ENCODE results near the gene FBXO7. TPM values are rescaled to one million over a fixed set of nuclear protein-coding genes. Genes with fewer than 3 reads are reported as not detected.
A peak's percentile ranks its signal among the peaks of the same experiment; 100 is the strongest.

Gene FBXO7
- total and polyA plus RNA-seq, 9 of the 15 experiments (the other 6 are each of a cell fraction or from before 2014, with no cell fraction given): 34.0 to 162 (median 85.2) TPM

DNA sequence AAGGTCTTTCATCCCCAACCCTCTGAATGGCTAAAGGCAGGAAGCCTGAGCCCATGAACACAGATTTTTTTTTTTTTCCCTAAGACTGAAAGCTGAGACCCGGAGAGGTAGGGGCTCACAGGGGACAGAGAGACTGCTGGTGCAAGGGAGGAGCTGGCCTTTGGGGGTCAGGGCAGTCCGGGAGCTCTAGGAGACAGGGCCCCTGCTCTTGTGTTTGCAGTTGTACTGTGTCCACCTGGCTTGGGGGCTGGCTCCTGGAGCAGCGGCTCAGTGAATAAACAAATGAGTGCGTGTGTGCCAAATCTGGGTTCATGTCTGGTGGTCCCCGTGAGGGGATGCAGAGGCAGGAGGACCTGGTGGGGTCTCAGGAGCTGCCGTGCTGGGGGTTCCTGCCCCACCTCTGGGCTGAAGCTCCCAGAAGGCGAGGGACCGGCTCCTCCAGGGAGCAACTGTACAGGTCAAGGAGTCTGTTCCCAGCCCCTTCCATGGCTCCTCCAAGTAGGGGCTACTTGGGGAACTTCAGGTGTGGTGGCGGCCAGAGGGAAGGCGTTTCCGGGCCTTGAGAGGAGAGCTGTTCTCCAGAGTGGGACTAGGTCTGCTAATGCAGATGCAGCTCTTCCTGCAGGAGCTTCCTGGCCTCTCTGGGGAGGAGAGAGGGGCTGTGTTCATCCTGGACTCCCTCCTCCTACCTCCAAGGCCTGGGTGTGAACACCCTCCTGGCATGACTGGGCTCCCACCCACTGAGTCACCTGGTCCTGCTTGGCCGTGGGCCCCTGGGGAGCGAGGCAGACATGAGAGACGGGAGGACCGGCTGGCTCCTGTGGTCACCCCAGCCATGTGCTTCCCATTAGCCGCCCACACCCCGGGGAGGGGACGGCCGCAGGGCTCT is 57.6 kb downstream of the FBXO7 start (continued):
- TF ChIP-seq ZNF274 (IDR thresholded peaks at IDR 0.05; ENCODE audit: borderline replicate concordance, low read depth, low read length) (no peak), ZKSCAN1 (IDR thresholded peaks at IDR 0.05; ENCODE audit: low read depth, low read length) (no peak), SRSF7 (optimal IDR thresholded peaks at IDR 0.05; ENCODE audit: low read depth, low read length) (no peak), MBD2 (IDR thresholded peaks at IDR 0.05; ENCODE audit: borderline replicate concordance, low read depth) (no peak), MTA1 (IDR thresholded peaks at IDR 0.05; ENCODE audit: borderline replicate concordance) (no peak), PHB (CRISPR knock-in tag; IDR thresholded peaks at IDR 0.05) (peak; percentile 22; the same call in 1 of the 2 replicates), ELF1 (tag; IDR thresholded peaks at IDR 0.05) (no peak), HCFC1 (IDR thresholded peaks at IDR 0.05; ENCODE audit: low read depth, low read length) (no peak), SREBF1 (IDR thresholded peaks at IDR 0.05; ENCODE audit: borderline replicate concordance, low read depth, low read length) (no peak), ASH1L (IDR thresholded peaks at IDR 0.05; ENCODE audit: borderline replicate concordance, low read depth, partially characterized antibody) (no peak), DPF2 (IDR thresholded peaks at IDR 0.05) (no peak), XRCC5 (IDR thresholded peaks at IDR 0.05; ENCODE audit: low read depth, low read length) (no peak), RB1 (IDR thresholded peaks at IDR 0.05; ENCODE audit: low read depth) (no peak)
- TF ChIP-seq, protein P1, sequence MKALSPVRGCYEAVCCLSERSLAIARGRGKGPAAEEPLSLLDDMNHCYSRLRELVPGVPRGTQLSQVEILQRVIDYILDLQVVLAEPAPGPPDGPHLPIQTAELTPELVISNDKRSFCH (CRISPR knock-in tag; IDR thresholded peaks at IDR 0.05): no peak
- TF ChIP-seq, protein P1 (tag; IDR thresholded peaks at IDR 0.05): no peak
- TF ChIP-seq, protein P2, sequence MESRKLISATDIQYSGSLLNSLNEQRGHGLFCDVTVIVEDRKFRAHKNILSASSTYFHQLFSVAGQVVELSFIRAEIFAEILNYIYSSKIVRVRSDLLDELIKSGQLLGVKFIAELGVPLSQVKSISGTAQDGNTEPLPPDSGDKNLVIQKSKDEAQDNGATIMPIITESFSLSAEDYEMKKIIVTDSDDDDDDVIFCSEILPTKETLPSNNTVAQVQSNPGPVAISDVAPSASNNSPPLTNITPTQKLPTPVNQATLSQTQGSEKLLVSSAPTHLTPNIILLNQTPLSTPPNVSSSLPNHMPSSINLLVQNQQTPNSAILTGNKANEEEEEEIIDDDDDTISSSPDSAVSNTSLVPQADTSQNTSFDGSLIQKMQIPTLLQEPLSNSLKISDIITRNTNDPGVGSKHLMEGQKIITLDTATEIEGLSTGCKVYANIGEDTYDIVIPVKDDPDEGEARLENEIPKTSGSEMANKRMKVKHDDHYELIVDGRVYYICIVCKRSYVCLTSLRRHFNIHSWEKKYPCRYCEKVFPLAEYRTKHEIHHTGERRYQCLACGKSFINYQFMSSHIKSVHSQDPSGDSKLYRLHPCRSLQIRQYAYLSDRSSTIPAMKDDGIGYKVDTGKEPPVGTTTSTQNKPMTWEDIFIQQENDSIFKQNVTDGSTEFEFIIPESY (CRISPR knock-in tag; IDR thresholded peaks at IDR 0.05): peak; percentile 60; the same call in 1 of the 2 replicates
- TF ChIP-seq, protein P3, sequence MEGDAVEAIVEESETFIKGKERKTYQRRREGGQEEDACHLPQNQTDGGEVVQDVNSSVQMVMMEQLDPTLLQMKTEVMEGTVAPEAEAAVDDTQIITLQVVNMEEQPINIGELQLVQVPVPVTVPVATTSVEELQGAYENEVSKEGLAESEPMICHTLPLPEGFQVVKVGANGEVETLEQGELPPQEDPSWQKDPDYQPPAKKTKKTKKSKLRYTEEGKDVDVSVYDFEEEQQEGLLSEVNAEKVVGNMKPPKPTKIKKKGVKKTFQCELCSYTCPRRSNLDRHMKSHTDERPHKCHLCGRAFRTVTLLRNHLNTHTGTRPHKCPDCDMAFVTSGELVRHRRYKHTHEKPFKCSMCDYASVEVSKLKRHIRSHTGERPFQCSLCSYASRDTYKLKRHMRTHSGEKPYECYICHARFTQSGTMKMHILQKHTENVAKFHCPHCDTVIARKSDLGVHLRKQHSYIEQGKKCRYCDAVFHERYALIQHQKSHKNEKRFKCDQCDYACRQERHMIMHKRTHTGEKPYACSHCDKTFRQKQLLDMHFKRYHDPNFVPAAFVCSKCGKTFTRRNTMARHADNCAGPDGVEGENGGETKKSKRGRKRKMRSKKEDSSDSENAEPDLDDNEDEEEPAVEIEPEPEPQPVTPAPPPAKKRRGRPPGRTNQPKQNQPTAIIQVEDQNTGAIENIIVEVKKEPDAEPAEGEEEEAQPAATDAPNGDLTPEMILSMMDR (IDR thresholded peaks at IDR 0.05 in 2 of 3, conservative IDR thresholded peaks at IDR 0.05 in 1 of 3; ENCODE audit: insufficient read depth in 2 of 3, low read depth in 1 of 3, low read length in 3 of 3): no peak
- TF ChIP-seq, protein P4, sequence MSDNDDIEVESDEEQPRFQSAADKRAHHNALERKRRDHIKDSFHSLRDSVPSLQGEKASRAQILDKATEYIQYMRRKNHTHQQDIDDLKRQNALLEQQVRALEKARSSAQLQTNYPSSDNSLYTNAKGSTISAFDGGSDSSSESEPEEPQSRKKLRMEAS (CRISPR knock-in tag; IDR thresholded peaks at IDR 0.05): peak; percentile 92
- TF ChIP-seq, protein P5, sequence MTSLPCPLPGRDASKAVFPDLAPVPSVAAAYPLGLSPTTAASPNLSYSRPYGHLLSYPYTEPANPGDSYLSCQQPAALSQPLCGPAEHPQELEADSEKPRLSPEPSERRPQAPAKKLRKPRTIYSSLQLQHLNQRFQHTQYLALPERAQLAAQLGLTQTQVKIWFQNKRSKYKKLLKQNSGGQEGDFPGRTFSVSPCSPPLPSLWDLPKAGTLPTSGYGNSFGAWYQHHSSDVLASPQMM (CRISPR knock-in tag; IDR thresholded peaks at IDR 0.05): no peak
